Measurements from ENCODE around the gene DGKK. TPM values are rescaled to one million over a fixed set of nuclear protein-coding genes. Genes with fewer than 3 reads are reported as not detected.

The DGKK gene
- total and polyA plus RNA-seq, 2 donors (not counting 1 experiment from before 2014, with no cell fraction given): 0.01 TPM; not detected in 1

GRCh38 chrX:50402886-50403285 is 67.7 kb downstream of the DGKK start:
- Histone ChIP-seq H3K4me2 (replicated peaks; ENCODE audit: low read depth, low read length, poor library complexity, severe bottlenecking) (no peak overlapping the region), H3K27ac (ENCODE audit: low read length in 2 of 2) (no peak overlapping the region), H2AFZ (ENCODE audit: insufficient read depth, low read depth, low read length, poor library complexity, severe bottlenecking) (no peak overlapping the region), H4K20me1 (ENCODE audit: control insufficient read depth, insufficient read depth, low read length, poor library complexity, severe bottlenecking) (no peaks in the 10 kb centered on the region), H3K4me1 (ENCODE audit: control insufficient read depth in 2 of 2, insufficient read depth in 2 of 2, low read length in 2 of 2) (no peaks in the 10 kb centered on the region), H3K79me2 (ENCODE audit: control insufficient read depth, insufficient read depth, low read length) (no peaks in the 10 kb centered on the region), H3K9me3 (ENCODE audit: control extremely low read depth in 1 of 3, control insufficient read depth in 2 of 3, insufficient read depth in 1 of 3, low read length in 2 of 3) (no peaks in the 10 kb centered on the region), H3K9ac (ENCODE audit: low read length) (no peak overlapping the region), H3K36me3 (replicated peaks in 1 of 2; ENCODE audit: control extremely low read depth in 1 of 2, control insufficient read depth in 1 of 2, extremely low read depth in 1 of 2, insufficient read depth in 2 of 2, low read length in 1 of 2) (no peaks in the 10 kb centered on the region), H3K27me3 (replicated peaks in 1 of 4; ENCODE audit: control extremely low read depth in 1 of 4, control insufficient read depth in 3 of 4, insufficient read depth in 4 of 4, low read length in 3 of 4) (no peaks in the 10 kb centered on the region), H3K4me3 (ENCODE audit: control extremely low read depth in 1 of 5, extremely low read depth in 1 of 5, insufficient read depth in 1 of 5, low read depth in 2 of 5, low read length in 4 of 5) (no peak overlapping the region)
- WGBS (ENCODE audit: insufficient coverage): no CpG with 5 or more reads among the region's 3 CpGs
- Mint-ChIP-seq H3K9me3 (ENCODE audit: insufficient read depth) (no peaks in the 10 kb centered on the region), H3K27me3 (peaks cover 7% of the 10 kb centered on the region), H3K27ac (no peak overlapping the region), H3K4me1 (no peaks in the 10 kb centered on the region), H3K4me3 (no peak overlapping the region)
- CTCF ChIA-PET: no interaction called here
- no peak for DNase-seq
- TF ChIP-seq EZH2 (IDR thresholded peaks at IDR 0.05; ENCODE audit: borderline replicate concordance, insufficient read depth, low read depth, low read length, poor library complexity, severe bottlenecking) (no peak), CTCF (IDR thresholded peaks at IDR 0.05) (no peak)
- POLR2A ChIA-PET: no interaction called here
- no peak for ATAC-seq (ENCODE audit: low read depth)
- intact Hi-C loops (cut with micrococcal nuclease): no loop called here

GRCh38 chrX:50393902-50394301 is 76.7 kb downstream of the DGKK start:
- H3K4me3 ChIP-seq (ENCODE audit: control extremely low read depth in 1 of 5, extremely low read depth in 1 of 5, insufficient read depth in 1 of 5, low read depth in 2 of 5, low read length in 4 of 5): no peak overlapping the region
- no peak overlapping the region for H2AFZ ChIP-seq (ENCODE audit: insufficient read depth, low read depth, low read length, poor library complexity, severe bottlenecking)
- no peaks in the 10 kb centered on the region for H3K9me3 Mint-ChIP-seq (ENCODE audit: insufficient read depth)
- H3K36me3 ChIP-seq (replicated peaks in 1 of 2; ENCODE audit: control extremely low read depth in 1 of 2, control insufficient read depth in 1 of 2, extremely low read depth in 1 of 2, insufficient read depth in 2 of 2, low read length in 1 of 2): no peaks in the 10 kb centered on the region
- POLR2A ChIA-PET: no interaction called here
- no peak for ATAC-seq (ENCODE audit: low read depth)
- H3K9me3 ChIP-seq (ENCODE audit: control extremely low read depth in 1 of 3, control insufficient read depth in 2 of 3, insufficient read depth in 1 of 3, low read length in 2 of 3): no peaks in the 10 kb centered on the region
- no peaks in the 10 kb centered on the region for H3K27me3 ChIP-seq (replicated peaks in 1 of 4; ENCODE audit: control extremely low read depth in 1 of 4, control insufficient read depth in 3 of 4, insufficient read depth in 4 of 4, low read length in 3 of 4)
- no peak overlapping the region for H3K9ac ChIP-seq (ENCODE audit: low read length)
- H3K27ac Mint-ChIP-seq: no peak overlapping the region
- H3K4me2 ChIP-seq (replicated peaks; ENCODE audit: low read depth, low read length, poor library complexity, severe bottlenecking): no peak overlapping the region
- intact Hi-C loops (cut with micrococcal nuclease): no loop called here
- CTCF ChIA-PET: no interaction called here
- no peaks in the 10 kb centered on the region for H3K79me2 ChIP-seq (ENCODE audit: control insufficient read depth, insufficient read depth, low read length)
- H3K4me1 Mint-ChIP-seq: no peaks in the 10 kb centered on the region
- H3K4me1 ChIP-seq (ENCODE audit: control insufficient read depth in 2 of 2, insufficient read depth in 2 of 2, low read length in 2 of 2): no peaks in the 10 kb centered on the region
- peaks cover 15% of the 10 kb centered on the region for H3K27me3 Mint-ChIP-seq
- no peak overlapping the region for H3K27ac ChIP-seq (ENCODE audit: low read length in 2 of 2)
- H4K20me1 ChIP-seq (ENCODE audit: control insufficient read depth, insufficient read depth, low read length, poor library complexity, severe bottlenecking): no peaks in the 10 kb centered on the region
- no peak for DNase-seq
- H3K4me3 Mint-ChIP-seq: no peak overlapping the region
- TF ChIP-seq CTCF (IDR thresholded peaks at IDR 0.05) (no peak), EZH2 (IDR thresholded peaks at IDR 0.05; ENCODE audit: borderline replicate concordance, insufficient read depth, low read depth, low read length, poor library complexity, severe bottlenecking) (no peak)
- no CpG with 5 or more reads among the region's 2 CpGs for WGBS (ENCODE audit: insufficient coverage)
